ACHN (cell line): Measurements from ENCODE around the gene CYP4F11.
"Not testable (repeated sequence)": the region's sequence is repeated elsewhere in the genome, so short reads cannot be mapped to it uniquely, and the experiment has no call there.

ENCODE experiments used
- DNase-seq: peaks from one replicate; pipeline ENCODE4 v3.0.0-alpha.2; 2015
- in situ Hi-C: cut with HindIII; loops from 2 replicates; pipeline ENCODE4 v1.10.0; 2017; ENCODE audit warnings: low sequenced_read_pairs, low pct_ligation_motif_present, low pct_unique_long_range_greater_than_20kb

CYP4F11 gene

GRCh38 chr19:15894359-15894758 is 40.0 kb downstream of the CYP4F11 start:
- in situ Hi-C loops = no loop called here
- DNase-seq = no peak

DNA sequence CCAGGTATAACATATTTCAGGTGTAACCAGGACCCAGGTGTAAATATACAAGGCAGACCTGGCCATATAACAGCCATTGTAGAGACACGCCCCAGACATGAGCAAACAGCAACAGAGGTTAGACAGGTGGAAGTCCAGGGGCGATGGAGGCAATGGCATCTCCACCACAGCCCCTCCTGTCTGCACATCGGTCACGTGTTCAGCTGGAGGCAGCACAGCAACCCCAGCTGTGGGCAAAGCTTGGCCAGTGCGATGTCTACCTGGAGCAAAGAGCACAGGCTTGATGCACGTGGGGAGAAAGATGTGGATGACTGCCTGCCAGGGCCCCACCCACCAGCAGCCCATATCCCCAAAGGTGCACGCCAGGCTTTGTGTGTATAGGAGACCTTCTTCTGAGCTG is 40.9 kb downstream of the CYP4F11 start:
- in situ Hi-C loops = no loop called here
- no peak for DNase-seq

- no peak for DNase-seq
- in situ Hi-C loops = no loop called here
Measured at GRCh38 chr19:15892012-15892411, 42.3 kb downstream of the CYP4F11 start.

- in situ Hi-C loops = no loop called here
Measured at GRCh38 chr19:15891434-15891833, 42.9 kb downstream of the CYP4F11 start.

GRCh38 chr19:15889339-15889738 is 45.0 kb downstream of the CYP4F11 start:
- in situ Hi-C loops, DNase-seq: not testable (repeated sequence)

More at GRCh38 chr19:15891434-15891833, 42.9 kb downstream of the CYP4F11 start:
- no peak for DNase-seq

GRCh38 chr19:15885919-15886318 is 48.4 kb downstream of the CYP4F11 start:
- no peak for DNase-seq
- in situ Hi-C loops = no loop called here

- in situ Hi-C loops = no loop called here
- DNase-seq = no peak
Measured at GRCh38 chr19:15885167-15885566, 49.2 kb downstream of the CYP4F11 start.

DNA sequence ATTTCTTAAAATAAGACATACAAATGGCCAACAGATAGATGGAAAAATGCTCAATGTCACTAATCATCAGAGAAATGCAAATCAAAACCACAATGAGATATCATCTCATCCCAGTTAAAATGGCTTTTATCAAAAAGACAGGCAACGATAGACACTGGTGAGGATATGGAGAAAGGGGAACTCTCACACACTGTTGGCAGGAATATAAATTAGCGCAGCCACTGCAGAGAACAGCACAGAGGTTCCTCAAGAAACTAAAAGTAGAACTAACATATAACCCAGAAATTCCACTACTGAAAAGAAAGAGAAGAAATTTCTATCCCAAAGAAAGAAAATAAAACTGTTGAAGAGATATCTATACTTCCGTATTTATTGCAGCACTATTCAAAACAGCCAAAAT is 51.0 kb downstream of the CYP4F11 start:
- in situ Hi-C loops, DNase-seq: not testable (repeated sequence)

DNA sequence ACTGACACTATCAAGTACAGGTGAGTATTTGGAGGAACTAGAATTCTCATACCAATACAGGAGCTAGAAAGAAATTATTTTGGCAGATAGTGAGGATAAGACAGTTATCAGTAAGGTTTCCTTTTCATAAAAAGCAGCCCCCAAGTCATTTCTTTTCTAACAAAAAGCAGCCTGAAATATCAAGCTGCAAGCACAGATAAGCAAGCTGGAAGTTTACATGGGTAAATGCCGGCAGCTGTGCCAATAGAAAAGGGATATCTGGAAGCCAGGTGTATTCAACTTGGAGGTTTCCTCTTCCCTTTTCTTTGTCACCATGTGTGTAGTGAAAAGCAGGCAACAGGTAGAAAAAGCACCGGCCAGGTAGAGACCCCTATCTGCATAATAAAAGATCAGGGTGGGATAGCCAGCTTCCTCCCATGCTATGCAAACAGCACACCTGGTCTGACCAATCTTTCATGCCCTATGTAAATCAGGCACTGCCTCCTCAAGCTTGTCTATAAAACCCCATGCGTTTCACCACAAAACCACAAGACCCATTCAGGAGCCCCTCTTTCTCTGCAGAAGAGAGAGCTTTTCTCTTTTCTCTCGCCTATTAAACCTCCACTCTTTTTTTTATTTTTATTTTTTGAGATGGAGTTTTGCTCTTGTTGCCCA is 59.4 kb downstream of the CYP4F11 start:
- DNase-seq = no peak

DNA sequence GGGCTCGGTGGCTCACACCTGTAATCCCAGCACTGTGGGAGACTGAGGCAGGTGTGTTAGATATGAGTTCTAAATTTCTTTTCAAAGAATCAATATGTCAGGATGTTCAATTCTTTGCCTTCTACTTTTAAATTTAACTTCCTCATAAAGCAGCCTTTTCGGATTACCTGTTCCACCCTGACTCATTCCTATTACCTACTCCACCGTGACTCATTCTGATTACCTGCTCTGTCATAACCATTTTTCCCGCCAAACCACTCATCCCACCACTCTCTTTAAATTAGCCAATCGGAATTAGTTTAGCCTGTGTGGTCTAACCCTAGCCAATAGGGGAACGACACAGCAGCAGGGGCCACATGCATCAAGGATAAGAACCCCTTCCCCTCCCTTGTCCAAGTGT is 60.6 kb downstream of the CYP4F11 start:
- in situ Hi-C loops, DNase-seq: not testable (repeated sequence)

More for the DNA sequence above, 59.4 kb downstream of the CYP4F11 start:
- in situ Hi-C loops = no loop called here

DNA sequence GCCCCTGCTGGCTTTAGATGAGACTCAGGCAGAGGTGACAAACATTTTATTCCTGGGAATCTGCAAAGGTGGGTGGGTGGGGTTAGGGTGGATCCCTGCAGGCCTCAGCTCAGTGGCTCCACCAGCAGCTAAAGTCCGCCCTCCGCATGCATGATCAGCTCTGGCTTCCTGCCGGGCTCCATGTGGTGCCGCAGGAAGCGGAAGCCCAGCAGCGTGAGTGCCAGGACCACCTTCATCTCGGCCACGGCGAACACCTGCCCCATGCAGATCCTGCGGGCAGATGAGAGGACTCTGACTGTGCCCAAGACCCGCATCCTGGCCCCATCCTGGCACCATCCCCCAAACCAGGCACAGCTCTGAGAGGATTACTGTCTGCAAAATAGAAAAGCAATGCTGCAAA is 62.8 kb downstream of the CYP4F11 start:
- no peak for DNase-seq
- in situ Hi-C loops = no loop called here

DNA sequence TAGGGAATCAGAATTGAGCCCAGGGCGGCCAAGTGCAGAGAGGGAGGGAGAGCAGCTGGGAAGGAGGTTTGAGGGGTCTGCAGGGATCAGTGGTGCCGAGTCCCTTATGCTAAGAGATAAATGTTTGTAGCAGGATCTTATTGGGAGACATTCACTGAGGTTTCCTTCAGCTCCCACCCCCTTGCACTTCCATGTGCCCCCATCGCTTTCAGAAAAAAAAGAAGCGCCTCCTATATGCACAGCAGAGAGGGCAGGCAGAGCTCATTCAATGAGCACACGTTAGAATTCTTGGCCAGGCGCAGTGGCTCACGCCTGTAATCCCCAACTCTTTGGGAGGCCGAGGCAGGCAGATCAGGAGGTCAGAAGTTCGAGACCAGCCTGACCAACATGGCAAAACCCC is 64.5 kb downstream of the CYP4F11 start:
- in situ Hi-C loops = no loop called here
- no peak for DNase-seq

GRCh38 chr19:15869109-15869555 is 65.2 kb downstream of the CYP4F11 start:
- DNase-seq = peak; percentile 1
- in situ Hi-C loops = no loop called here

DNA sequence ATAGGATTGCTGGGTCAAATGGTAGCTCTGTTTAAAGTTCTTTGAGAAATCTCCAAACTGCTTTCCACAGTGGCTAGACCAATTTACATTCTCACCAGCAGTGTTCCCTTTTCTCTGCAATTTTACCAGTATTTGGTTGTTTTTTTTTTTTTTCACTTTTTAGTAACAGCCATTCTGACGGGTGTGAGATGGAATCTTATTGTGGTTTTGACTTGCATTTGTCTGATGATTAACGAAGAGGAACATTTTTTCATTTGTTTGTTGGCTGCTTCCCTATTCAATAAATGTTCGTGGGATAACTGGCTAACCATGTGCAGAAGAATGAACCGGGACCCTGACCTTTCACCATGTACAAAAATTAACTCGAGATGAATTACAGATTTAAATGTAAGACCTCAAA is 67.7 kb downstream of the CYP4F11 start:
- in situ Hi-C loops = no loop called here
- DNase-seq = no peak

DNA sequence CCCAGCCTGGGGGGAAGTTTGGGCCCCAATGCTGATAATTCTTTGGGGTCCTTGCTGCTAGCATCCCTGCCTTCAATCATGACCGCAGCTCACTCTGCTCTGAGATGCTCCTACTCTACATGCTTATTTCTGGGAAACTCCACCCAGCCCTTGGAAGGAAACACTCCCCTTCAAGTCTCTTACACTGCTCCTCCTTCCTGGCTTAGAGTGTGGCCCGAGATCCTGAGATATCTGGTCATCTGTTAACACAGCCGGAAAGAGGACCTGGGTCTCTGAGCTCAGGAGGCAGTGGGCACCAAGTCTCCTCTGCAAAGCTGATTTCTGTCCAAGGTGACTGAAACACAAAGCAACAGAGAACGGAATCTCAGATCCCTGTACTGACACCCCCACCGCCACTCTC is 69.5 kb downstream of the CYP4F11 start:
- in situ Hi-C loops = no loop called here
- DNase-seq = no peak

GRCh38 chr19:15863272-15863671 is 71.1 kb downstream of the CYP4F11 start:
- DNase-seq = no peak
- in situ Hi-C loops = no loop called here

GRCh38 chr19:15862444-15862843 is 71.9 kb downstream of the CYP4F11 start:
- no peak for DNase-seq
- in situ Hi-C loops = no loop called here
